ENCODE measurements around the gene RANBP1.
A peak's percentile ranks its signal among the peaks of the same experiment; 100 is the strongest.
"Not testable (repeated sequence)": the region's sequence is repeated elsewhere in the genome, so short reads cannot be mapped to it uniquely, and the experiment has no call there.

RANBP1 gene

DNA sequence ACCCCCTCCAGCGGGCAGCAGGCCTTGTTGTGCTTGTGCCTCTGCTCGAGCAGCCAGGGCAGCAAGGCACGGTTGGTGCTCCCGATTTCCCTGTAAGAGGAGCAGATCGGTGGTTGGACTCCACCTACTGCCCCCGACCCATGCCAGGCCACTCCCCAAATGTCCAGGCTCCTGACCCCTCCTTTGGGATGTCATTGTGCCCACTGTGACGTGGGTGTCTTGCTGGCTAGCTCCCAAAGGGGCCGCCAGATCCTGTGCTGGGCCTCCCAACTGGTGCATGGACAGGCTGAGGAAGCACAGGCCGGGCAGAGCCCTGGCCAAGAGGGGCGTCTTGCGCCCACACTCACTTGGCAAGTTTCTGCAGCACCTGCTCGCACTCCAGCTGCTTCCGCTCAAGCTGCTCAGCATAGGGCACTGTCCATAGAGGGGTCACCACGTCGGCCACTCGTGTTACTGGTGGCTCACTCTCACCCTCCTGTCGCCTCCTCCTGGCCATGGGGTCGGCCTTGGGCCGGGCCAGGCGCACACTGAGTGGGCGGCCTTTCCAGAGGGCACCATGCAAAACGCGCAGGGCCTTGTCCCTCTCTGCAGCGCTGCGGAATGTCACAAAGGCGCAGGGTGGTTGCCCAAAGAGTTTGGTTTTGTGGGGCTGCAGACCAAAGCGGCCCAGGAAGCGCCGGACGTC is at the start of gene RANBP1:
Gene RANBP1, plus strand, starts transcription at position 414 of the 685 bp plus-strand sequence. Its CDS starts 81 bp downstream, at position 495.
- no peak for DNase-seq

DNA sequence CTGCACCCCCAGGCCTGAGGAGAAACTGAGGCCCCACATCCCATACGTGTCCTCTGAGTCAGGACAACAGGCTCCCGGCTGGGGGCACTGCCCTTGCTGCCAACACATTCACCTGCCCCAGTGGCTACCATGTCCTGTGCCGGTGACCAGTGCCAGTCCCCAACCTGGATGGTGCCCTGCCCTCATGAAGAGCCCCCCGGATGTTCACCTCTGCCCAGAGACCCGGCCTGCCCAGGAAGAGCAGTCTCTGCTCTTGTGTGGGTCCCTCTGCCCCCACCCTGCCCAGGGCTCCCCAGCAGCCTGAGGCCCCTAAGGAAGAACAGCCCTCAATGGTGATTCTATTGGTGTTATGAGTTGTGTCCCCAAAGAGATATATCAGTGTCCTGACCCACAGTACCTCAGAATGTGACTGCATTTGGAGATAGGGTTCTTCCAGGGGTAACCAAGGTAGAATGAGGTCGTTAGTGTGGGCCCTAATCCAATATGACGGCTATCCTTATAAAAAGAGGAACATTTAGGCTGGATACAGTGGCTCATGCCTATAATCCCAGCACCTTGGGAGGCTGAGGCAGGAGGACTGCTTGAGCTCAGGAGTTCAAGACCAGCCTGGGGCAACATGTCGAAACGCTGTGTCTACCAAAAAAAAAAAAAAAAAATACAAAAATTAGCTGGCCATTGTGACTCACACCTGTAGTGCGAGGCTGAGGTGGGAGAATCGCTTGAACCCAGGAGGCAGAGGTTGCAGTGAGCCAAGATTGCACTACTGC is 49.1 kb upstream of the RANBP1 start:
- no peak for DNase-seq

DNA sequence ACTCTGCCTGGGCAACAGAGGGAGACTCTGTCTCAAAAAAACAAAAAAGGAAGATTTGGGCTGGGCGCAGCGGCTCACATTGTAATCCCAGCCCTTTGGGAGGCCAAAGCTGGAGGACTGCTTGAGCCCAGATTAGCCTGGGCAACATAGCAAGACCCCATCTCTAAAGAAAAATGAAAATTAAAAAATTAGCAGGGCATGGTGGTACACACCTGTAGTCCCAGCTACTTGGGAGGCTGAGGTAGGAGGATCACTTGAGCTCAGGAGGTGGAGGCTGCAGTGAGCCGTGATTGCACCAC is 48.6 kb upstream of the RANBP1 start:
- DNase-seq, result not testable (repeated sequence)

DNA sequence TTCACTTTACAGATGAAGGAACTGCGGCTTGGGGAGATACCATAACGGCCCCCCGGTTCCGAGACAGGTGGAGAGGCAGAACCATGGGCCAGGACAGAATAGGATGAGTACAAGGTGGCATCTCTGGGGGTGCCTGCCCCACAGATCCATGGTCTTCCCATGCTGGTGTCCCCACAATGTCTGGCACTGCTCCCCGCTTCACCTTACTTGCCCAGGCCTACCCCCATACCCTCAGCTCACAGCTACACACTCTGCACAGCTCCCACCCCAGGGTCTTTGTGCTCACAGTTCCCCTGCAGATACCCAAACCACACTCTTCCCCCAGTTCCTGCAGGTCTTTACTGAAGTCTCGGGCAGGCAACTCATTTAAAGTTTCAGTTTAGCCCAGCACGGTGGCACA is 47.3 kb upstream of the RANBP1 start:
- DNase-seq, result no peak

DNA sequence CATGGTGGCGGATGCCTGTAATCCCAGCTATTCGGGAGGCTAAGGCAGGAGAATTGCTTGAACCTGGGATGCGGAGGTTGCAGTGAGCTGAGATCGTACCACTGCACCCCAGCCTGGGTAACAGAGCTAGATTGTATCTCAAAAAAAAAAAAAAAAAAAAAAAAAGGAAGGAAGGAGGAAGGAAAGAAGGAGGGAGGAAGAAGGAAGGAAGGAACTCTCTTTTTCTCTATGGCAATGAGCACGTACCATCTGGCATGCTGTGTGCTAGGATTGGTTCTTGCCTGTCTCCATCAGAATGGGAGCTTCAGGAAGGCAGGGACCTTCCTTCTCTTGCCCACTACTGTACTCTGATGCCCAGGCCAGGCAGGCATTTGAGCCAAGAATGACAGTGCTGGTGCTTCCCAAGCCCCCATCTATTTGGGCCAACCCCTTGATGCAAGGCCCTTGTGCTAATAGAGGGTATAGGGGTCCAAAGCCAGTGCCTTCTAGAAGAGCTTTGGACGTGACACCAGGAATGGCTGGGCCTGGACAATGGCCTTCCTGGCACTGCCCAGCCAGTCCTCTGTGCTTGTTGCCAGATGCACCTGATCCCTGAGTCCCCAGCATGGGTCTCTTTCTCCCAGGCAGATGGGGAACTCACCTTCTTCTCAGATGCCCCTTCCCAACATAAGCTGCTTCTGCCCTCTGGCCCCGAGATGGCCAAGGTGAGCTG is 46.4 kb upstream of the RANBP1 start:
- DNase-seq, result no peak

DNA sequence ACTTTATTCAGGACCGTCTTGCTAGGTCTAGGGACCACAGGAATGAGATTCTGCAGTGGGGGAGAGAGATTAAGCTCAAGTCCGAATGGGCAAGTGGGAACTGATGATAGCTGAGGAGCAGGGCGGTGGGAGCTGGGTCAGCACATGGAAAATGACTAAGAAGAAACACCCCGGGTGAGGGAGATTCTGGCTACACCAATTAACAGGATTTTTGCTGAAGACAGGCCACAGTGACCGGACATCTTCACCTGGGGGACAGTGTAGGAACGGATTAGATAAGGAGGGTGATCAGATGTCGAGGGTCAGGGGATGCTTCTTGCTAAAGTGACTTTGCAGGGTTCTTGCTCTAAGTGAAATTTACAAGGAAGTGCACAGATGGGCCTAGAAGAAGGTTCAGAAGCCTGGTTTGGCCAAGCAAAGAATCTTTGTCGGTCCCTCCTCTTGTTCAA is 44.4 kb upstream of the RANBP1 start:
- DNase-seq, result no peak

DNA sequence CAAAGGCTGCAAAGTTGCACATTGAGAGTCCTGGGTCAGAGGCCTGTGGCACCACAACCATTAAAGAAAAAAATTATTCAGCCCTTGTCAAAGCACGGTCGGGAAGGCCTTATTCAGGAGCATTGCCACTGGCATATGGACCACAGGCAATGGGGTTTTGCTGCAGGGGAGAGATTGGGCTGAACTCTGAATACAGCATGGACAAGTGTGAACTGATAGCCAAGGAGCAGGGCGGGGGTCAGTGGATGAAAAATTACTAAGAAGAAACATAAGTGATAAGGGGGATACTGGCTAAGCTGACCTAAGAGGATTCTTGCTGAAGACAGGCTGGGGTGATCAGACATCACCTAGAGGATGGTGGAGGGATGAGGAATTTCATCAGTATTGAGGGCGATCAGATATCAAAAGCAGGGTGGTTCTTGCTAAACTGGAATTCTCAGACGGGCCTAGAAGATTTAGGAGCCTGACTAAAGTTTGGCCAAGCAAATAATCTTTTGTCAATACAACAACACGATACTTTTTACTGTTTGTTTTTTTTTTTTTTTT is 39.2 kb upstream of the RANBP1 start:
- DNase-seq, result no peak

DNA sequence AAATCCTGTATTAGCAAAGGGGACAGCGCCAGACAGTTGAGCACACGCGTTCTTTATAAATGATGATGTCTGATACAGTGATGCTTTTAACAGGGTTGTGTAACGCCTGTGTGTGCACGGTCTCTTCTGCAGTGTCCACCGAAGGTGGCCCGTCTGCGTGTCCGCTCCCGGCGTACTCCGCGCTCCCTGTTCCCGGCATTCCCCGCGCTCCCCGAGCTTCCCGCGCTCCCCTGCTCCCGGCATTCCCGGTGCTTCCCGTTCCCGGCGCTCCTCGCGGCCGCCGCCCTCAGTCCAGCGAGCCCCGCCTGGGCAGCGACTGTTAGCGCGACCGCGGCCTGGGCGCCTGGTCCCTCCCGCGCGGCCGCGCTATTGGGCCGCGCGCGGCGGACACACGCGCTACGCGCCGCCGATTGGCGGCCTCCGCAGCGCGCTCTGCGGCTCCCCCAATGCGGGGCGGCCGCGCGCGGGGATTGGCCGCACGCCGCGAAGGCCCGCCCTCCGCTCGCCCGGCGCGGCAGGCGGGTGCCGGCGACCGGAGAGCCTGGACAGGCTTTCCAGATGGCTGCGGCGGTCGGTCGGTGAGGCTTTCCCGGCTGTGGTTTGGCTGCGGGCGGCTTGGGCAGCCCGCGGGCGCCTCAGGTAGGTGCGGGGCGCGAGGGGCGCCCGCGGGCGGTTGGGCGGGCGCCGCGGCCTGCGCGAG is 36.0 kb upstream of the RANBP1 start, which contains the start of gene DGCR8:
Gene DGCR8, plus strand, starts transcription at position 497 of the 700 bp plus-strand sequence. CDS start 5,723 bp downstream, outside the sequence.
- DNase-seq, result peak; percentile 92

DNA sequence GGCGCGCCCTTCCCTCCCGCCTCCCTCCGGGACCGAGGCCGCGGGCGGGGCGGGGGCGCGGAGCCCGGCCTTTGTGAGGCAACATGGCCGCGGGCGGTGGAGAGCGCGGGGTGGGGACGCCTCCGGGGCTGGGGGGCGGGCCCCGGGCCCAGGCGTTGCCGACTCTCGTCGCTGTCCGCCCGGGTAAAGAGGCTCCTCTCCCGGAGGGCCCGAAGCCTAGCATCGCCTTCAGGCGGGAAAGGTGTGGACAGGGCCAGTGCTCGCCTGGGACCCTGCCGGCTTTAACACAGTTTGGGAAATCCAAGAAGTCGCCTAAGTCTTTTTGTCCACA is 35.5 kb upstream of the RANBP1 start:
- DNase-seq, result peak; percentile 63

DNA sequence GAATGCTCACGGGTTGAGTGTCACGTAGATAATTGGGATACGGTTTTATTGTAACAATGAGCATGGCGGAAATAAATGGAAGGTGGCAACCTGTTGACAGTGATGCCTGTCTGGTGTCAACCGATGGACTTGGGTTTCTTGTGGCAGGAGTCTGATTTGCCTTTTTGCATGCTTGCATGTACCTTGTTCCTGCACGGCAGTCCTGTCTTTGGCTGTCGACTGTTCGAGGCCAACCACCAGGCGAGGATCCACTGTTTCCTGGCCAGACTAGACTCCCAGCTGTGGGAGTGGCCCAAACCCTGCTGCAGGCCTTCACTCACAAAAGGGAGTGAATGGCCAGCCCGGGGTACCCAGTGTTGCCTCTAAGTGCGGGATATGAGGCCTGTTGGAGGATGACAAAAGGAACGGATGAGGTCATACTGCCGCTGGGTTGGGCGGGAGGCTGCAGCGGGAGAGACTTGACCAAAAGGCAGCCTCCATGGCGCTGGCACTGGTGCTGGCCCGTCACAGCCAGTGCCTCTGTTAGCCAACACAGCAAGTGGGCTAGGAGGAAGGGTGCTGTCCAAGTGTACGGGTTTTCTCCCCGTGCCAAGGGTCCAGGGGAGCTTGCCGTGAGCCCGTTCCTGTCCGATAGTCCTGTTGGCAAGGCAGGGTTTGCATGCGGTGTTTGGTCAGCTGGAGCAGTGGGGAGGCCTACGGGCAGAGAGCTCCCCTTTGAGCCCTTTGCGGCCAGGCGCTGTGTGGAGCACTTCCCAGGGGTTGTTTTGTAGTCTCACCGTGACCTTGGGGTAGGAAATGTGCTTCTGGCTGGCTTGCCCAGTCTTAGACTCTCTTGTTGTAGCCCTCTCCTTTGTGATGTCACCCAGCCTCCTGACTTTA is 34.9 kb upstream of the RANBP1 start:
- peak; percentile 50 for DNase-seq

DNA sequence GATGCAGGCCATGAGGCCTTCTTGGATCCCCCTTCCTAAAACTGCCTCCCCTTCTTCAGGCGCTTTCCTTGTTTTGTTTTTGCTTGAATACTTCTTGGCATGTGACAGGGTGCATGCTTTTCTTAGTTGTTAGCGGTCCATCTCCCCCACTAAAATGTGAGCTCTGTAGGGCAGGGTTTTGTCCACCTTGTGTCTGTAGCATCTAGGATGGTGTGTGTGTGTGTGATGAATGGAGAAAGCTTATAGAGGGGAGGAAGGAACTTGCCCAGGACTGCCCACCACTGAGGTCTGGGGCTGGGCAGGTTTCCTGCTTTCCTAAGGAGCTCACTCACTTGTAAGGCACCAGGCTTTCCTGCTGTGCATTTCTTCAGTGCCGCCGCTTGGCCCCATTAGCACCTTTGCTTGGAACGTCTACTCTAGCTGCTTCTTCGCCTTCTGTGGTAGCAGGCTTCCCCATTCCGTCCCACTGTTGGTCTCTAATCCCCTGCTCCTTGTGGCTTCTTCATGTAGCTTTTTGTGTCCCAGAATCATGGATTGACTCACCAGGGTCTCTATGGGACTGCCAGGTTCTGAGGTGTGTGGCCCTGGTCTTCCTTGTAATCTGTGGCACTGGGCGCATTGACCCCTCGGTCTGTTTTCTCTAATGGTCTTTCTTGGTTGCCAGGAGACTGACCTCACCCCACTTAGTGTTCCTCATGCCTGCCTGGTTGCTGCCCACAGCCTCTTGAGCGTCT is 32.6 kb upstream of the RANBP1 start:
- DNase-seq, result no peak

DNA sequence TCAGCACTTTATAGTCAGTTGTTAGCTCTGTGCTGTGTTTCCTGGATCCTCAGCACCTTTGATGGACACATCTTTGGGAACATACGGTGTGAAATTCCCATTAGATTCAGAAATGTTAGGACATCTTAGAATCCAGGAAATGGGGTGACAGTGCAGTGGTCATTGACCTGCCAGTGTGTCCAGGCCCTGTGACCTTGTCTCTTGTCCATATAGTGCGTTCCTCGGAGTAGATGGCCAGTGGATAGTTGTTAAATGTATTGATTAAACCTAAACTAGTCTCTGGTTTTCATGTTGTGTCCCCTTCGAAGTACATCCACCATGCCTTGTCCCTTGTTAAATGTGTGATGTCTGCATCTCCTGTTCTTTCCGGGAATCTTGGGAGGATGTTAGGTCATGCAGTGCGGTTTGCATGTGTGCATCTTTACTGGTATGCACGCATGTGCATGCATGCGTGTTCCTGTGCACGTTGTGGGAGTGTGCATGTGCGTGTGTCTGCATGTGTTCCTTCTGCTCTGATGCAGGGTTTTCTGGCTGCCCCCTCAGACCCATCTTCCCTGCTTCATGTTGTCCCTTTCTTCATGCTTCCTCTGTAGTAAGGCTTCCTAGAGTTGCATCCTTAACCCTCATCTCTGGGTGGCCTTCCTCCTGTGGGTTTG is 31.9 kb upstream of the RANBP1 start:
- no peak for DNase-seq

DNA sequence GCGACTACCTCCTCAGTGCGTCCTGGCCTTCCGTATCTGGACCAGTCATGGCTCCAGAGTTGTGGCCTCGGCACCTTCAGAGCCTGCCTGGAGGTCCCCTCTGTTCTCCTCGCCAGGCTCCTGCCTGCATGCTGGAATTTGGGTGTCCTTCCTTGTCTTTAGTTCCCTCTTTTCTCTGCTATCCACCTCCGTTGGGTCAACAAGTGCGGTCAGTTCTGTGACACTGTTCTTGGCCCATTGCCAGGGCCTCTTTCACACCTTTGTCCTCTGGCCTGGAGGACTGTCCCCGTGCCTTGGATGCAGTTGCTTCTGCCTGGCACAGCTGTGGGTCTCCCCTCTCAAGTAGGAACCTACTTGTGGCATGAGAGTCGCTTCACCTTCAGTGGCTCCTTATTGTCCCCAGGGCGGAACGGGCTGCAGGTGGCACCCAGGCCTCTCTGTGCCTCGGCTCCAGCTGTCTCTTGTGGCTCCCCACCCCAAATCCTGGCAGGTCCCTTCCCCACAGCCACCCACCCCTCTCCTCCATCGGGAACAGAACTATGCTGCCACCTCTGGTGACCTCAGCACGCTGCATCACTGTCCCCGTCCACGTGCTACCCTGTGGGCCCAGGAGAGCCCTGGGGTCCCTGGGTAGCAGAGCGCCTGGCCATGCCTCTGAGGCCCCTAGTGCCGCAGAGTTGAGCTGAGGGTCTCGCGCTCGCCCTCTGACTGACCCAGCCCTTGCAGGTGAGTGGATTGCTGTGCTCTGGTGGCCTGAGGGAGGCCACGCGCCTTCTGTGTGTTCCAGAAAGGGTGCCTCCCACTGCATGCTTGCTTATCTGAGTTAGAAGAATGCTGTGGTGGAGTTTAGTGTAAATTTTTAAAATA is 31.1 kb upstream of the RANBP1 start:
- peak; percentile 11 for DNase-seq

DNA sequence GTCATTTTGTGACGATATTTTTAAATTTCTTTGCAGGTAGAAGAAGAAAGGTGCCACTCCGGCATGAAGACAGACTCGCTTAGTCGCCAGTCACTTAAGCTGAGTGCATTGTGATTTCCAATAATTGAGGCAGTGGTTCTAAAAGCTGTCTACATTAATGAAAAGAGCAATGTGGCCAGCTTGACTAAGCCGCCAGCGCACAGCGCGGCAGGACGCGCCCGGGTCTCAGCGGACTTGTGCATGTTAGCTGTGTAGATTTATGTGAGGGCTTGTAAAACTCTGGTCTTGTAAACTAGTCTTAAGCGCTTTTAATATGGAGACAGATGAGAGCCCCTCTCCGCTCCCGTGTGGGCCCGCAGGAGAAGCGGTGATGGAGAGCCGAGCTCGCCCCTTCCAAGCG is 30.3 kb upstream of the RANBP1 start:
- no peak for DNase-seq

DNA sequence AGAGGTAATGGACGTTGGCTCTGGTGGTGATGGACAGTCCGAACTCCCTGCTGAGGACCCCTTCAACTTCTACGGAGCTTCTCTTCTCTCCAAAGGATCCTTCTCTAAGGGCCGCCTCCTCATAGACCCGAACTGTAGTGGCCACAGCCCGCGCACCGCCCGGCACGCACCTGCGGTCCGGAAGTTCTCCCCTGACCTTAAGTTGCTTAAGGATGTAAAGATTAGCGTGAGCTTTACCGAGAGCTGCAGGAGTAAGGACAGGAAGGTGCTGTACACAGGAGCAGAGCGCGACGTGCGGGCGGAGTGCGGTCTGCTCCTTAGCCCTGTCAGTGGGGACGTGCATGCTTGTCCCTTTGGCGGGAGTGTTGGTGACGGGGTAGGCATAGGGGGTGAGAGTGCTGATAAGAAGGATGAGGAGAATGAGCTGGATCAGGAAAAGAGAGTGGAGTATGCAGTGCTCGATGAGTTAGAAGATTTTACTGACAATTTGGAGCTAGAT is 29.8 kb upstream of the RANBP1 start:
- DNase-seq, result no peak

DNA sequence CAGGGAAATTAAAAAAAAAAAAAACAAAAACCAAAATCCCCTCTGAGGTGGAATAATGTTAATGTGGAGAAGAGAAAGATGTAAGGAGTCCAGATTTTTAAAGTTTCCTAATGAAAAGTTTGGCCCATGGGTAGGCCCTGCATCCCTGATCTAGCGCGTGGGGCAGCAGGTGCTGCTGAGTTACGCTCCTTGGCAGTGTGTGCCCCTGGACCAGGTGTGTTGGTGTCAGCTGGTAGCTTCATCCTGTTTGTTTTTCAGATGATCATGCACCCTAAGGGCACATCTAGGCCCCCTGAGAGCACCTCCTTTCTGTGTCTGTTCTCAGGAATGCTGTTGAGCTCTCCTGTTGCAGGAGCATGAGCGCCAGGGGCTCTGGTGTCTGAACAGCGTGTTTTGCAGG is 29.1 kb upstream of the RANBP1 start:
- no peak for DNase-seq

DNA sequence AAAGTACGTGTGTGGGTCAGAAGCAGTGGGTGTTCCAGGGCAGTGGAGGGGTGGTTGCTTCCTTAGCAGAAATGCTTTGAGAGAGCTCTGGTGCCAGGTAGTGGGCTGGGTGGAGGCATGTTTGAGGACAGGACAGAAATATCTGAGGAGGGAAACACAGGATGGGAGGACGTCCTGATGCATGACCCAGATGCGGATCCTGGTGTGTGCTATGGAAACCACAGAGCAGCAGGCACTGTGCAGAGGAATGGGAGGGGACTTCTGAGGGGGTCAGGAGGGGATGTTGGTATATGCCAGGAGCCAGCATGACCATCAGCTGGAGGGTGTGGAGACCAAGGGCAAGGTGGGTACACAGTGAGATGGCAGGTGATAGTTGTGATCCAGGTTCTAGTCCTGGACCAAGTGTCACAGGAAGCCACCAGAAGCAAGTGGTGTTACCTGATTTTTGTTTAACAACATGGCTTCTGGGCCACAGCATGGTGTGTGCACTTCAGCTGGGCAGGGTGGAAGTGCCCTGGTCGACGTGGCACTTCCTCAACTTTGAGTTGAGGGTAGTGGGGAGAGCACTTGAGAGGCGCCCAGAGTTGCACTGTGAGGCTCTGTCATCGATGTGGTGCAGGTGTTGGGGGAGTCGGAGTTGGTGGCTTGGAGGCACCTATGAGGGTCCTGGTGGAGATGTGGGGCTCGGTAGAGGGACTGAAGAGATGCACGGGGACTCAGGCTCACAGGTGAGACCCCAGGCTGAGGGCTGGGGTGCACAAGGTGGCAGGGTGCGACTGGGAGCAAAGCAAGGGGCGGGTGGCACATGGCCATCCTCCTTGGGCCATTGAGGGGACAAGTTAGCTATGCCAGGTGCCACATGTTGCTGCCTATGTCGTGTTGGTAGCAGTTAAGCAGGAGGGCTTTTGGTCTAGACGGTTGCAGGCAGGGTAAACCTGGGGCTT is 28.3 kb upstream of the RANBP1 start:
- no peak for DNase-seq

DNA sequence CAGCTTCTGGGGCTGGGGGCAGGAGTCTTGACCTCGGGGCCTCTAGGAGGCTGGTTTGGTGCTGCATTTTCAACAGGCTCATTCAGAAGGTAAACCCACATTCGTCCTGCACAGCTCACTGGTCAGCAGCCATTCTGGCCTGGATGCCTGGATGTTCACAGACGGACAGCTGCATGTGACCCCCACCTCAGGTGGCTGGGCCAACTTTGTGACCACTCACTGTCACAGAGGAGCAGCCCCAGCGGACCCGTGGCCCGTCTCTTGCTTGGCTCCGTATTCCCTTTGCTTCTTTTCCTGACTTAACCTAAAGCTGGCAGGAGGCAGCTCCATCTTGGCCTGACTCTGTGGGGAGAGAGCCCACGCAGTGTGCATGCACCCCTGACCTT is 27.6 kb upstream of the RANBP1 start:
- DNase-seq, result no peak

Measured in NCI-H146 (cell line).